Testis (tissue), 3 donors: ENCODE measurements around the gene CELA2A. TPM values are rescaled to one million over a fixed set of nuclear protein-coding genes. Genes with fewer than 3 reads are reported as not detected.

ENCODE experiments used
- DNase-seq: peaks from one replicate; pipeline ENCODE4 v3.0.0-alpha.2; 2019
- H3K27ac ChIP-seq, 2 donors: fragments of 200-600 bp; sonication (generic); one replicate each; pipeline ENCODE4 v1.5.1; 2019
- H3K27me3 ChIP-seq: fragments of 200-600 bp; sonication (generic); one replicate; pipeline ENCODE4 v1.5.1; 2019
- H3K36me3 ChIP-seq: fragments of 200-600 bp; sonication (generic); one replicate; pipeline ENCODE4 v1.5.1; 2017; ENCODE audit warnings: low read depth; ENCODE audit errors: missing control alignments
- H3K4me1 ChIP-seq: fragments of 200-600 bp; sonication (generic); one replicate; pipeline ENCODE4 v1.5.1; 2019
- H3K4me3 ChIP-seq, 2 donors: fragments of 200-600 bp; sonication (generic); one replicate each; pipeline ENCODE4 v1.5.1; 2017 to 2019
- H3K9me3 ChIP-seq: fragments of 200-600 bp; sonication (generic); one replicate; pipeline ENCODE4 v1.5.1; 2017
- CTCF ChIP-seq, 3 experiments: fragments of 450-650 bp in 2 of 3; fragments of 200-600 bp in 1 of 3; sonication (generic) in 1 of 3; IDR thresholded peaks; one replicate each; pipeline ENCODE4 v1.5.1; 2016 to 2019; ENCODE audit warnings: antibody characterized with exemption in 3 of 3, mild to moderate bottlenecking in 2 of 3, moderate library complexity in 1 of 3
- POLR2A ChIP-seq: fragments of 450-650 bp; IDR thresholded peaks from one replicate; pipeline ENCODE4 v1.6.1; 2017; ENCODE audit warnings: antibody characterized with exemption, mild to moderate bottlenecking, moderate library complexity
- WGBS, 2 donors: methylation state at CpG; one replicate each; pipeline ENCODE4 v1.1.5; 2018; 5-methylcytosine and 5-hydroxymethylcytosine counted together
- intact Hi-C: fragments of 100-400 bp; cut with DNase I; formaldehyde crosslinking; loops from one replicate; pipeline ENCODE4 v1.15.1; 2023; ENCODE audit warnings: low total_unique reads
- polyA plus RNA-seq: library from polyadenylated mRNA; stranded (reverse); fragments of 350-450 nt; fragmentation: Illumina TruSeq; extraction: RNeasy Lipid Tissue Mini Kit (QIAGEN cat#74804); gene quantifications from one replicate; pipeline ENCODE4 v1.2.3, GENCODE V29; 2014; ENCODE audit warnings: low read depth, low replicate concordance; ENCODE audit not compliant: insufficient read depth
- total RNA-seq, 2 donors: library from RNA; depleted of rRNA; stranded (reverse); fragments of >200 nt; gene quantifications; one replicate each; pipeline ENCODE4 v1.2.3, GENCODE V29; 2016

CELA2A gene
- total and polyA plus RNA-seq, 3 donors from 2014 or later: 2.4 to 4.8 (median 3.7) TPM

- intact Hi-C loops: no loop called here
- Histone ChIP-seq H3K4me3 (no peak overlapping the region), H3K36me3 (no peaks in the 10 kb centered on the region), H3K4me1 (no peaks in the 10 kb centered on the region), H3K9me3 (no peaks in the 10 kb centered on the region), H3K27me3 (no peaks in the 10 kb centered on the region), H3K27ac (no peak overlapping the region)
- WGBS, 2 donors: 89 to 95% methylated on average over 12 of the region's 12 CpGs
- no peak for DNase-seq
- no peak for TF ChIP-seq CTCF (IDR thresholded peaks at IDR 0.05)
- no peak for TF ChIP-seq POLR2A
Observed at GRCh38 chr1:15508700-15509487, 52.4 kb downstream of the CELA2A start.

- TF ChIP-seq CTCF (IDR thresholded peaks at IDR 0.05) (no peak), POLR2A (no peak)
- H3K4me3 ChIP-seq: no peak overlapping the region
- H3K9me3 ChIP-seq: no peaks in the 10 kb centered on the region
- no peaks in the 10 kb centered on the region for H3K36me3 ChIP-seq
- intact Hi-C loops: no loop called here
- no peaks in the 10 kb centered on the region for H3K4me1 ChIP-seq
- H3K27me3 ChIP-seq: no peaks in the 10 kb centered on the region
- WGBS, 2 donors: 88 to 89% methylated on average over 7 of the region's 7 CpGs
- no peak overlapping the region for H3K27ac ChIP-seq
- no peak for DNase-seq
Observed at GRCh38 chr1:15509586-15509985, 53.1 kb downstream of the CELA2A start.

GRCh38 chr1:15510611-15511405 is 54.3 kb downstream of the CELA2A start:
- Histone ChIP-seq H3K36me3 (no peaks in the 10 kb centered on the region), H3K4me3 (no peak overlapping the region), H3K27me3 (no peaks in the 10 kb centered on the region), H3K9me3 (no peaks in the 10 kb centered on the region), H3K27ac (no peak overlapping the region), H3K4me1 (no peaks in the 10 kb centered on the region)
- intact Hi-C loops: no loop called here
- TF ChIP-seq CTCF (IDR thresholded peaks at IDR 0.05): no peak
- TF ChIP-seq POLR2A: no peak
- WGBS, 2 donors: 90 to 94% methylated on average over 8 of the region's 8 CpGs
- no peak for DNase-seq

- intact Hi-C loops: no loop called here
- H3K4me3 ChIP-seq: no peak overlapping the region
- H3K27me3 ChIP-seq: no peaks in the 10 kb centered on the region
- no peak overlapping the region for H3K27ac ChIP-seq
- no peaks in the 10 kb centered on the region for H3K4me1 ChIP-seq
- no peaks in the 10 kb centered on the region for H3K9me3 ChIP-seq
- H3K36me3 ChIP-seq: no peaks in the 10 kb centered on the region
- TF ChIP-seq CTCF (IDR thresholded peaks at IDR 0.05): no peak
- TF ChIP-seq POLR2A: no peak
- no peak for DNase-seq
- WGBS, 2 donors: 76 to 81% methylated on average over 4 of the region's 4 CpGs
Observed at GRCh38 chr1:15513192-15513591, 56.7 kb downstream of the CELA2A start.
